ENCODE measurements around the gene RAF1.

DNA sequence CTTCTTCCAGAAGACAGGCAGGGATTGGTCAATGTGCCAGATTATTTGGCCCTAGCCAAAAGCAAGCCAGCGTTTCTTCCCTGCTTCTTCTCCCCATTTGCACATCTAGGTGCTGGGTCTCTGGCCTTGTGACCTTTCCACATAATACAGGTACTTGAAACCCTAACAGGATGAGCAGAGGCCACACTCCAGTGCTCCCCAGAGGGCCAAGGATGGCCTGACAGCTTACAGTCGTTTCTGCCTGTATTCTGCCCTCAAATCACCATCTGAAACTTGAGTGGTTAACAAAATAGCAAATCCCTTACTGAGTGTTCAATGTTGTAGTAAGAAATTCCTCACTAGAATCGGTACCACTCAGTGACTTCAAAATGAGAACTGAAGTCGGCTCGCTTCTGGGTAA lies 77.9 kb downstream of the RAF1 start:
- TF ChIP-seq, protein P1, sequence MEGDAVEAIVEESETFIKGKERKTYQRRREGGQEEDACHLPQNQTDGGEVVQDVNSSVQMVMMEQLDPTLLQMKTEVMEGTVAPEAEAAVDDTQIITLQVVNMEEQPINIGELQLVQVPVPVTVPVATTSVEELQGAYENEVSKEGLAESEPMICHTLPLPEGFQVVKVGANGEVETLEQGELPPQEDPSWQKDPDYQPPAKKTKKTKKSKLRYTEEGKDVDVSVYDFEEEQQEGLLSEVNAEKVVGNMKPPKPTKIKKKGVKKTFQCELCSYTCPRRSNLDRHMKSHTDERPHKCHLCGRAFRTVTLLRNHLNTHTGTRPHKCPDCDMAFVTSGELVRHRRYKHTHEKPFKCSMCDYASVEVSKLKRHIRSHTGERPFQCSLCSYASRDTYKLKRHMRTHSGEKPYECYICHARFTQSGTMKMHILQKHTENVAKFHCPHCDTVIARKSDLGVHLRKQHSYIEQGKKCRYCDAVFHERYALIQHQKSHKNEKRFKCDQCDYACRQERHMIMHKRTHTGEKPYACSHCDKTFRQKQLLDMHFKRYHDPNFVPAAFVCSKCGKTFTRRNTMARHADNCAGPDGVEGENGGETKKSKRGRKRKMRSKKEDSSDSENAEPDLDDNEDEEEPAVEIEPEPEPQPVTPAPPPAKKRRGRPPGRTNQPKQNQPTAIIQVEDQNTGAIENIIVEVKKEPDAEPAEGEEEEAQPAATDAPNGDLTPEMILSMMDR (IDR thresholded peaks at IDR 0.05) = no peak
- no peak for TF ChIP-seq POLR2A (IDR thresholded peaks at IDR 0.05)

Measured in stomach (tissue), 4 donors.